Activated CD8-positive, alpha-beta T cell treated with anti-CD3 and anti-CD28 coated beads for 36 hours (primary cell): ENCODE data around the gene PCBP4. TPM values are rescaled to one million over a fixed set of nuclear protein-coding genes. Genes with fewer than 3 reads are reported as not detected.

ENCODE experiments used
- ATAC-seq: fragments of 200-7000 bp; cut with Tn5 transposase; one replicate; pipeline ENCODE4 v1.10.0; 2021; ENCODE audit warnings: mild to moderate bottlenecking, moderate library complexity
- CTCF ChIA-PET: fragments of 350-600 bp; sonication (Branson Sonifier 250); formaldehyde crosslinking; loops from one replicate; lab custom pipeline; 2021; ENCODE audit warnings: antibody characterized with exemption; lab: Charles Lee
- POLR2A ChIA-PET: fragments of 350-600 bp; sonication (Branson Sonifier 250); formaldehyde crosslinking; loops from one replicate; lab custom pipeline; 2021; ENCODE audit warnings: antibody characterized with exemption; lab: Charles Lee
- DNase-seq: peaks from one replicate; pipeline ENCODE4 v3.0.0-alpha.2; 2020
- H3K27ac Mint-ChIP-seq: one replicate; pipeline ENCODE4 v1.8.0; 2021; ENCODE audit warnings: mild to moderate bottlenecking, mixed read lengths
- H3K27me3 Mint-ChIP-seq: one replicate; pipeline ENCODE4 v1.8.0; 2021; ENCODE audit warnings: mixed read lengths
- H3K36me3 Mint-ChIP-seq: one replicate; pipeline ENCODE4 v1.8.0; 2021; ENCODE audit warnings: low read depth, mixed read lengths
- H3K4me1 Mint-ChIP-seq: one replicate; pipeline ENCODE4 v1.8.0; 2021; ENCODE audit warnings: low read depth, mixed read lengths
- H3K4me3 Mint-ChIP-seq: one replicate; pipeline ENCODE4 v1.8.0; 2021; ENCODE audit warnings: mild to moderate bottlenecking, moderate library complexity, mixed read lengths
- H3K9me3 Mint-ChIP-seq: one replicate; pipeline ENCODE4 v1.8.0; 2021; ENCODE audit warnings: mixed read lengths
- CTCF ChIP-seq: fragments of 200-600 bp; IDR thresholded peaks from one replicate; pipeline ENCODE4 v1.8.0; 2022; ENCODE audit warnings: antibody characterized with exemption, mild to moderate bottlenecking
- intact Hi-C: fragments of 100-400 bp; cut with micrococcal nuclease; formaldehyde crosslinking; loops from one replicate; pipeline ENCODE4 v1.10.0; 2022
- total RNA-seq, 2 experiments: library from RNA; stranded (reverse); gene quantifications; one replicate each; pipeline ENCODE4 v1.2.3, GENCODE V29; 2021

The PCBP4 gene
- total RNA-seq, 2 experiments from 2014 or later, result 8.4 to 9.6 TPM

DNA sequence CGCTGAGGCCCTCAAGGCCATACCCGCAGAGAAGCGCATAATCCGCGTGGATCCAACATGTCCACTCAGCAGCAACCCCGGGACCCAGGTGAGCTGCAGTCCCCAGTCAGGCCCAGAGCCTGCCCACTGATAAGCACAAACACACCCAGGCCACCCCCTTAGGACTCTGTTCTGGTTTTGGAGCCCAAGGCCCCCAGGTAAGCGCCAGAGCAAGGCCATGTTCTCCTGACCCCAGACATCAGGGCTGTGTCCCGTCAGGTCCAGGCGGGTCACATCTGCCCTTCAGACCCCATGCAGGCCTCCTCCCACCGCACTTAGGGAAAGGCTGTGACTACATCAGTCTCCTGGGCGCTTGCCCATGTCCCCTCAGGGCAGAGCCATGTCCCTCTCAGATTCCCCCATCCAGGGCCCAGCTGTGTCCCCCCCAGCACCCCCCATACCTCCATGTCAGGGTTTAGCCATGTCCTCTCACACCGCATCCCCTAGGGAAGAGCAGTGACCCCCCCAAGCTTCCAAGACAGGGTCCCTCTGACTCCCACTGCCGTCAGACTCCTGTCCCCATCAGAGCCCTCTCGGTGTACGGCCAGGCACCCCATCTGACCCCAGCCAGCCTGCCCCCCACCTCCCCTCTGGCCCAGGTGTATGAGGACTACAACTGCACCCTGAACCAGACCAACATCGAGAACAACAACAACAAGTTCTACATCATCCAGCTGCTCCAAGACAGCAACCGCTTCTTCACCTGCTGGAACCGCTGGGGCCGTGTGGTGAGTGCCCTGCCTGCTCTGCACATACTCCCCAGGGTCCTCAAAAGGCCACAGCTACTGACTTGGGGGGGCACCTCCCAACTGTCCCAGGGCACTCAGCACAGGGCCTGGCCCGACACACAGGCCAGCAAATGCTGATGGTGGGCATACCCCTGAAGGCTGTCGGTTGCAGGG is 23.5 kb downstream of the PCBP4 start:
- TF ChIP-seq CTCF, result no peak
- Mint-ChIP-seq H3K4me3 (no peak overlapping the region), H3K36me3 (peaks cover 11% of the 10 kb centered on the region), H3K9me3 (no peaks in the 10 kb centered on the region), H3K4me1 (peaks cover 25% of the 10 kb centered on the region), H3K27me3 (no peaks in the 10 kb centered on the region), H3K27ac (no peak overlapping the region)
- CTCF ChIA-PET, result interaction anchor here (1.0 to 3.0 kb wide), 7 partner anchors 9 to 286 kb away, joined by 3 to 37 read pairs (median 14); partner anchors contain the start of genes ABHD14A, ABHD14B, ACY1 and PCBP4
- no peak for ATAC-seq
- intact Hi-C loops, result loop anchor here (5.0 kb wide), 1 partner anchor 39 kb away; the partner anchor contains the start of gene ACY1
- DNase-seq, result no peak
- POLR2A ChIA-PET, result interaction anchor here (1.0 to 2.6 kb wide), 7 partner anchors 8 to 52 kb away, joined by 3 to 17 read pairs (median 7); partner anchors contain the start of genes ABHD14A, ABHD14B and RPL29

- Mint-ChIP-seq H3K27ac (peak overlapping the region; percentile 90), H3K27me3 (no peaks in the 10 kb centered on the region), H3K9me3 (no peaks in the 10 kb centered on the region), H3K36me3 (peaks cover 17% of the 10 kb centered on the region), H3K4me3 (peak overlapping the region; percentile 83), H3K4me1 (peaks cover 28% of the 10 kb centered on the region)
- intact Hi-C loops, result loop anchor here (5.0 kb wide), 1 partner anchor 39 kb away; the partner anchor contains the start of gene ACY1
- TF ChIP-seq CTCF, result no peak
- CTCF ChIA-PET, result interaction anchor here (0.8 to 3.0 kb wide), 15 partner anchors 10 to 287 kb away, joined by 3 to 37 read pairs (median 7); partner anchors contain the start of genes ABHD14A, ABHD14B, ACY1 and DUSP7
- DNase-seq (peak; percentile 81), ATAC-seq (peak; percentile 40)
- POLR2A ChIA-PET, result interaction anchor here (0.9 to 2.6 kb wide), 12 partner anchors 8 to 53 kb away, joined by 3 to 17 read pairs (median 5); partner anchors contain the start of genes ABHD14A, ABHD14B and RPL29
Observed at GRCh38 chr3:51942603-51943450, 24.4 kb downstream of the PCBP4 start.

- Mint-ChIP-seq H3K4me3 (peak within 1 kb of the TSS; percentile 83), H3K9me3 (no peaks in the 10 kb centered on the region), H3K4me1 (peaks cover 28% of the 10 kb centered on the region), H3K27ac (peak within 1 kb of the TSS; percentile 90), H3K36me3 (peaks cover 24% of the 10 kb centered on the region), H3K27me3 (no peaks in the 10 kb centered on the region)
- ChIA-PET POLR2A (interaction anchor here (0.8 to 2.6 kb wide), 14 partner anchors 8 to 54 kb away, joined by 3 to 17 read pairs (median 4); partner anchors contain the start of genes ABHD14A, ABHD14B, ACY1 and RPL29), CTCF (interaction anchor here (0.6 to 3.0 kb wide), 30 partner anchors 8 to 288 kb away, joined by 3 to 37 read pairs (median 4); partner anchors contain the start of genes ABHD14A, ABHD14B, ACY1 and DUSP7)
- DNase-seq (peak; percentile 100), ATAC-seq (peak; percentile 93)
- TF ChIP-seq CTCF, result peak; percentile 93
- intact Hi-C loops, result loop anchor here (5.0 kb wide), 1 partner anchor 40 kb away; the partner anchor contains the start of gene ACY1
Observed at GRCh38 chr3:51941798-51942602, 25.3 kb downstream of the PCBP4 start, which contains the start of the genes PARP3 and RRP9. TSS of gene PARP3 (plus strand) at chr3:51942363. CDS start at chr3:51943356, 993 bp downstream. TSS of gene RRP9 (minus strand) at chr3:51941904. CDS start at chr3:51941867, 37 bp downstream.

GRCh38 chr3:51941463-51941797 is 25.8 kb downstream of the PCBP4 start:
- no peak for TF ChIP-seq CTCF
- Mint-ChIP-seq H3K36me3 (peaks cover 29% of the 10 kb centered on the region), H3K4me1 (peaks cover 28% of the 10 kb centered on the region), H3K4me3 (peak overlapping the region; percentile 83), H3K27me3 (no peaks in the 10 kb centered on the region), H3K9me3 (no peaks in the 10 kb centered on the region), H3K27ac (peak overlapping the region; percentile 86)
- ChIA-PET CTCF (interaction anchor here (0.6 to 3.0 kb wide), 23 partner anchors 8 to 272 kb away, joined by 3 to 37 read pairs (median 4); partner anchors contain the start of genes ABHD14A, ABHD14B, ACY1 and DUSP7), POLR2A (interaction anchor here (0.8 to 2.6 kb wide), 10 partner anchors 8 to 114 kb away, joined by 3 to 17 read pairs (median 4); partner anchors contain the start of genes ABHD14A, ABHD14B, ACY1 and DUSP7)
- intact Hi-C loops, result loop anchor here (5.0 kb wide), 1 partner anchor 41 kb away; the partner anchor contains the start of gene ACY1
- ATAC-seq, result no peak
- DNase-seq, result no peak
